A549 (cell line): ENCODE results near the gene GCNT2.

Experiments
- CEBPB ChIP-seq, 2 experiments: fragments of >200 bp in 1 of 2; sonication (Bioruptor Twin) in 1 of 2; formaldehyde crosslinking in 1 of 2; IDR thresholded peaks; 2 replicates each; pipeline ENCODE4 v1.6.1; 2012 to 2016
- CTCF ChIP-seq: fragments of >200 bp; sonication (Bioruptor Twin); formaldehyde crosslinking; IDR thresholded peaks from 3 replicates; pipeline ENCODE4 v1.5.1; 2016
- MAFK ChIP-seq: fragments of 450-650 bp; IDR thresholded peaks from 2 replicates; pipeline ENCODE4 v1.6.1; 2014; ENCODE audit not compliant: partially characterized antibody
- MAX ChIP-seq: IDR thresholded peaks from 2 replicates; pipeline ENCODE4 v1.6.1; 2012
- NPAS2 ChIP-seq: fragments of 250-450 bp; sonication (Bioruptor Pico); IDR thresholded peaks from 2 replicates; pipeline ENCODE4 v1.8.0; 2022; ENCODE audit warnings: mild to moderate bottlenecking, moderate library complexity, borderline replicate concordance
- POLR2A ChIP-seq: IDR thresholded peaks from 2 replicates; pipeline ENCODE4 v1.6.1; 2012; ENCODE audit warnings: mild to moderate bottlenecking, low read length

GRCh38 chr6:10627800-10628199 is 106.6 kb downstream of the GCNT2 start:
- TF ChIP-seq CTCF (no peak), MAFK (no peak), MAX (no peak), CEBPB (IDR thresholded peaks at IDR 0.05) (no peak), NPAS2 (CRISPR knock-in tag) (no peak), POLR2A (no peak)
